ENCODE results near the gene CYSLTR2.

The CYSLTR2 gene

DNA sequence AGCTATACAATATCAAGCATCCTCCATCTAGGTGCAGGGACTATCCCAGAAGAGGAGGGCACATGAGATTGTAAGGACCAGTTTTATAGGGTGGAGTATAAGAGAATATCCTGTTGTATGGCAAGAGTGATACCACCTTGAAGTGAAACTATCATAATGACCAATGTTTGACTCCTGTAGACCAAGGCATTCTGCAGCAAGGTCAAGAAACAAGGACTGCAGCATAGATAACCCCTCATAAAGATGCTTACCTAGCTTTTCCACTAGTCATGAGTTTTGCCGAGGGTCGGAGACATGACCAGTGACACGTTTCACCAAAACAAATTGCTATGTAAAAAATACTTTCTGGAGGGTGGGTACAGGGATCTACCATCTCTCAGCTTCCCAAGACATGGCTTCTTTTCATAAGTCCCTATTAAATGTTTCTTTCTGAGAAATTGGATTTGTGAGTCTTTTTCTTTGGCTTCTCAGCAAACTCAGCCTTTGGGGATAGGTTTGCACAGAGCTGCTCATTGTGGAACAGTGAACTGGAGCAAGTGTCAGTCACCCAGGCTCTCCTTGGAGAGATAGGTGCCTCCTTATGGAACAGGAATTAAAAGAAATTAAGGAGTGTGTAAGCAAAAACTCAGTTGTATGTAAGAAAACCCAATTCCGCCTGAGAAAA, 28.2 kb upstream of the CYSLTR2 start:
- no peak for DNase-seq (ENCODE audit: low read depth)
- TF ChIP-seq, protein P1, sequence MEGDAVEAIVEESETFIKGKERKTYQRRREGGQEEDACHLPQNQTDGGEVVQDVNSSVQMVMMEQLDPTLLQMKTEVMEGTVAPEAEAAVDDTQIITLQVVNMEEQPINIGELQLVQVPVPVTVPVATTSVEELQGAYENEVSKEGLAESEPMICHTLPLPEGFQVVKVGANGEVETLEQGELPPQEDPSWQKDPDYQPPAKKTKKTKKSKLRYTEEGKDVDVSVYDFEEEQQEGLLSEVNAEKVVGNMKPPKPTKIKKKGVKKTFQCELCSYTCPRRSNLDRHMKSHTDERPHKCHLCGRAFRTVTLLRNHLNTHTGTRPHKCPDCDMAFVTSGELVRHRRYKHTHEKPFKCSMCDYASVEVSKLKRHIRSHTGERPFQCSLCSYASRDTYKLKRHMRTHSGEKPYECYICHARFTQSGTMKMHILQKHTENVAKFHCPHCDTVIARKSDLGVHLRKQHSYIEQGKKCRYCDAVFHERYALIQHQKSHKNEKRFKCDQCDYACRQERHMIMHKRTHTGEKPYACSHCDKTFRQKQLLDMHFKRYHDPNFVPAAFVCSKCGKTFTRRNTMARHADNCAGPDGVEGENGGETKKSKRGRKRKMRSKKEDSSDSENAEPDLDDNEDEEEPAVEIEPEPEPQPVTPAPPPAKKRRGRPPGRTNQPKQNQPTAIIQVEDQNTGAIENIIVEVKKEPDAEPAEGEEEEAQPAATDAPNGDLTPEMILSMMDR (conservative IDR thresholded peaks at IDR 0.05; ENCODE audit: control insufficient read depth, insufficient read depth, low read depth, low read length): no peak
- H3K4me3 ChIP-seq (ENCODE audit: control insufficient read depth, low read depth, low read length): no peak overlapping the region

DNA sequence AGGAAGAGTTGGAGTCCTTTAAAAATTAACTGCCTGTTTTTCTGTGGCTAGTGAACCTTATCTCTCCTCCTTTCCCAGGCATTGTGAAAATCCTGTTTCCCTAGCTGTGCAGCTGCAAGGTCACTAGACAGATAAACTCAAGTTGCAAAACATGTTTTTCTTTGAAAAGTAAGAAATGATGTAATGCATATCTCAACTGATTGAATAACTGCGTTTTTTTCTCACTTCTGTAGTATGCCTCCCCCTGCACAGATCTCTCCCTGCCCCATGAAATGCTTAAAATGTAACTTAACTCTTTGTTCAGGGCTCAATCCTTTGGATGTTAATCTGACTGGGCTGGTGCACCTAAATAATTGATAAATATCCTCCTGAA, 27.7 kb upstream of the CYSLTR2 start:
- TF ChIP-seq, protein P1 (conservative IDR thresholded peaks at IDR 0.05; ENCODE audit: control insufficient read depth, insufficient read depth, low read depth, low read length): no peak
- no peak overlapping the region for H3K4me3 ChIP-seq (ENCODE audit: control insufficient read depth, low read depth, low read length)
- peak; percentile 6 for DNase-seq (ENCODE audit: low read depth)

DNA sequence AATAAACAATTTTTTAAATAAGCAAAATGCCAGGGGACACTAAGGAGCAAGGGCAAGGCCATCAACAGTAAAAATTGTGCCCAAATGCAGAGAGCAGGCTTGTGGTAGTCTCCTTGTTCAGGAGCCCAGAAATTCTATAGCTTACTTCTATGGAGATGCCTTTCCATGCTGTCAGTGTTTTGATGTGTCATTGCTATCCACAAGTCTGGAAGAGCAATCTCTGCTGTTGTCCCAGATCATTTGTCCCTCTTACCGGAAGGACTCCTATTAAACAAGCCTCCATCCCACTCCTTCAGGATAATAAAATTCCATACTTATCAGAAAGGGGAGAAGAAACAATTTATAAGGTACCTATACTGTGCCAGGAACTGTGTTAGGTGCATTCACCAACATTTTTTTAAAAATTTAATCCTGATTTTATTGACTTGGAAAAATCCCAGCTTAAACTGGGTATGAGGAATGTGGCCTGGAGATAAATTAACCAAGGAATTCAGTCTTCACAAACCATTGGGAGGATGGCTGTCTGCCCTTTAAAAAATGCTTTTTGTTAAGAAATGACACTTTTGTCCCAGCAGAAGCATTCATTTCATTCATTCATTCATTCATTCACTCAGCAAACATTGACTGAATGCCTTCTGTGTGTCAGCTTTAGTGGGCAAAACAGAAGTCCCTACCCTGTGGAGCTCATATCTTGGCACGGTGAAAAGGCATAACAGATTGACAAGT, 26.8 kb upstream of the CYSLTR2 start:
- TF ChIP-seq, protein P1 (conservative IDR thresholded peaks at IDR 0.05; ENCODE audit: control insufficient read depth, insufficient read depth, low read depth, low read length): no peak

DNA sequence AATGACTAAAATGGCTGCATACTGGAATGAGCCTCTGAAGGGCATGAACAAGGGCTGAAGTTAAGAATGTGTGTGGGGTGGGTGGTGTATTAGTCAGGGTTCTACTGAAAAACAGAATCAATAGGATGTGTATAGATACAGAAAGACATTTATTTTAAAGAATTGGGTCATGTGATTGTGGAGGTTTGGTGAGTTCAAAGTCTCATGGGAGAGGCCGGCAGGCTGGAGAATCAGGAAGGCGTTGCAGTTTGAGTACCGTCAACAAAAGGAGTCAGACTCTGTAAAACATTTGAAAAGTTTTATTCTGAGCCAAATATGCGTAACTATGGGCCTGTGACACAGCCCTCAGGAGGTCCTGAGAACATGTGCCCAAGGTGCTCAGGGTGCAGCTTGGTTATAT, 24.5 kb upstream of the CYSLTR2 start:
- DNase-seq (ENCODE audit: low read depth): no peak
- H3K4me3 ChIP-seq (ENCODE audit: control insufficient read depth, low read depth, low read length): no peak overlapping the region
- TF ChIP-seq, protein P1 (conservative IDR thresholded peaks at IDR 0.05; ENCODE audit: control insufficient read depth, insufficient read depth, low read depth, low read length): no peak

More for the DNA sequence above, 26.8 kb upstream of the CYSLTR2 start:
- no peak overlapping the region for H3K4me3 ChIP-seq (ENCODE audit: control insufficient read depth, low read depth, low read length)
- DNase-seq (ENCODE audit: low read depth): no peak

DNA sequence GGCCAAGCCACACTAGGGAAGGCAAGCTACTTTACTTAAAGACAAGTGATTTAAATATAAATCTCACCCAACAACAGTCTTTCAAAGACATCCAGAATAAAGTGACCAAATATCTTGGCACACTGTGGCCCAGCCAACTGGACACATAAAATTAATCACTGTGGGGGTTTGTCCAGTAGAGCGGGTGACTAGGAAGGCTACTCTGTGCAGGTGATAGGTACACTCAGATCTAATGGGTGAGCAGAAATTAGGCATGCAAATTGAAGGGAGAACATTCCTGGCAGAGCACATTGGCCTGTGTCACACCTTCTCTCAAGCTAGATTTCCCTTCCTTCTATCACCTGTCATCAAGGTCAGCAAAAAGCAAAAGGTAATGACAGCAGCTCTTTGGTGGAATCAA, 23.4 kb upstream of the CYSLTR2 start:
- TF ChIP-seq, protein P1 (conservative IDR thresholded peaks at IDR 0.05; ENCODE audit: control insufficient read depth, insufficient read depth, low read depth, low read length): no peak
- no peak for DNase-seq (ENCODE audit: low read depth)
- no peak overlapping the region for H3K4me3 ChIP-seq (ENCODE audit: control insufficient read depth, low read depth, low read length)

DNA sequence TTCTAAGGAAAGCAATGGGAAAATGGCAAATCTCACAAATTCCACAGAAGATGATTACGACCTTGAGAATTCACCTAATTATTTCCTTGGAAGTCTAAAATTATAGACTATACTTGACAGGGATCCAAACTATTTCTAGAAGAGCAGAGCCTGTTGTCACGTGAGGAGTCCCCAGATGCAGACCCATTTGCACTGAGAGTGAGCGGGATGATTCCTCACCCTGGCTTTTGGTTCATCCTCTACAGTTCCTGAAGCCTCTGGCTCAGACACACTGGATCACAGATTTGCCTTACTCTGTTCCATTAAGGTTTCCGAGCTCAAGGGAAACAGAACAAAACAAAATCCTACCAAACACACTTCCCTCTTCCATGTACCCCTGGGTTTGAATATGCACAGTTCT, 23.0 kb upstream of the CYSLTR2 start:
- no peak overlapping the region for H3K4me3 ChIP-seq (ENCODE audit: control insufficient read depth, low read depth, low read length)
- TF ChIP-seq, protein P1 (conservative IDR thresholded peaks at IDR 0.05; ENCODE audit: control insufficient read depth, insufficient read depth, low read depth, low read length): no peak
- no peak for DNase-seq (ENCODE audit: low read depth)
